Vagina (tissue), 2 donors: Measurements from ENCODE around the gene PRODH2.

Source experiments
- CTCF ChIP-seq, 3 experiments: fragments of 450-650 bp in 2 of 3; fragments of 200-600 bp in 1 of 3; sonication (generic) in 1 of 3; IDR thresholded peaks; one replicate each; pipeline ENCODE4 v1.5.1; 2017 to 2019; ENCODE audit warnings: antibody characterized with exemption in 3 of 3, mild to moderate bottlenecking in 2 of 3, moderate library complexity in 2 of 3
- POLR2A ChIP-seq, 2 donors: fragments of 450-650 bp; IDR thresholded peaks; one replicate each; pipeline ENCODE4 v1.6.1; 2017; ENCODE audit warnings: antibody characterized with exemption in 2 of 2, mild to moderate bottlenecking in 2 of 2, moderate library complexity in 2 of 2
- POLR2AphosphoS5 ChIP-seq, 2 donors: sonication (generic); formaldehyde crosslinking; IDR thresholded peaks; one replicate each; pipeline ENCODE4 v1.9.0; 2017; ENCODE audit warnings: antibody characterized with exemption in 2 of 2, mild to moderate bottlenecking in 2 of 2, low read depth in 1 of 2; ENCODE audit not compliant: insufficient read depth in 1 of 2

GRCh38 chr19:35797663-35798062 lies 15.0 kb downstream of the PRODH2 start:
- no peak for TF ChIP-seq CTCF (IDR thresholded peaks at IDR 0.05)
- no peak for TF ChIP-seq POLR2A (IDR thresholded peaks at IDR 0.05)
- no peak for TF ChIP-seq POLR2AphosphoS5 (IDR thresholded peaks at IDR 0.05; ENCODE audit: insufficient read depth in 1 of 2, low read depth in 1 of 2)
